Activated CD8-positive, alpha-beta memory T cell treated with anti-CD3 and anti-CD28 coated beads, Interleukin-2, amount 50 U/mL, for 1 hour (primary cell): ENCODE measurements around the gene ACAT2.
"Not testable (repeated sequence)": the region's sequence is repeated elsewhere in the genome, so short reads cannot be mapped to it uniquely, and the experiment has no call there.

ENCODE experiments used
- DNase-seq: peaks from one replicate; pipeline ENCODE4 v3.0.0-alpha.2; 2020; ENCODE audit errors: extremely low read depth

The ACAT2 gene

GRCh38 chr6:159761873-159762680, at the start of gene ACAT2:
Gene ACAT2, plus strand, starts transcription at chr6:159762045. Its CDS starts 43 bp downstream, at chr6:159762088.
- peak; percentile 81 for DNase-seq

DNA sequence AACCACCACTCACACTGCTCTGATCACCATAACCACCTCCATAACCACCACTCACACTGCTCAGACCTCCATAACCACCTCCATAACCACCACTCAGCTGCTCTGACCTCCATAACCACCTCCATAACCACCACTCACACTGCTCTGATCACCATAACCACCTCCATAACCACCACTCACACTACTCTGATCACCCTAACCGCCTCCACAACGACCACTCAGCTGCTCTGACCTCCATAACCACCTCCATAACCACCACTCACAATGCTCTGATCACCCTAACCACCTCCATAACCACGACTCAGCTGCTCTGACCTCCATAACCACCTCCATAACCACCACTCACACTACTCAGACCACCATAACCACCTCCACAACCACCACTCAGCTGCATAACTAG, 49.5 kb upstream of the ACAT2 start:
- not testable (repeated sequence) for DNase-seq

DNA sequence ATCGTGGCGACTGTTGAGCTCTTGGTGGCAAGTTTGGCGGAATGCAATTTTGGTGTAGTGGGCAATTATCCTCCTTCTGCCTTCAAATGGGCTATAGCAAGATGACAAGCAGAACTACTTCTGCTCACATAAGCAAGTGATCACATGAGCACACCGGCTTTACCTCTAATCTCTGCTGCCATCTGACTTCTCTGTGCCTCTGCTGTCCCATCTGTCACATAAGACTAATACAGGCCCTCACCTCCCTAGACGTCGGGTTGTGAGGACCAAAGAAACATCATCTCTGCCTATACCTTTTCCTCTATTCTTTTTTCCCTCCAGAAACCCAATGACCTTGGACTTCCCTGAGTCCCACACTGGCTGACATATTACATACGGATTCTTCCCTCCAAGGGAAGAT, 47.9 kb upstream of the ACAT2 start:
- DNase-seq = no peak

DNA sequence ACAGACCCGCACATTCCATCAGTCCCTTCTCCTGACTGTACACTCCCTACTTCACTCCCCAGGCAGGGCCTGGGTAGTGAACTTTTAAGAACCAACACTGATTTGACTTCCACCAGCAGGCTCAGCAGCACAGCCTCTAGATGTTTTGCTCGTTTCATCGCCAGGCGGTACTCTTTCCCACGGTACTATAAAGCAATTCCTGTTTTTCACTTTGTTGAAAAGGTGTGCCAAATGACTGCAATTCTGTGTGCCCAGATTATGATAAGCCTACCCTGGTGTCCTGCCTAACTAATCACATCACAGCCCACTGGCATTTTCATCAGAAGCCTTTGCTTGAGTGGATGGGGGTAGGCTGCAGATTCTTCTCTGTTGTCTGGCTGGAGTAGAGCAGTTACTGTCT, 47.4 kb upstream of the ACAT2 start:
- no peak for DNase-seq

DNA sequence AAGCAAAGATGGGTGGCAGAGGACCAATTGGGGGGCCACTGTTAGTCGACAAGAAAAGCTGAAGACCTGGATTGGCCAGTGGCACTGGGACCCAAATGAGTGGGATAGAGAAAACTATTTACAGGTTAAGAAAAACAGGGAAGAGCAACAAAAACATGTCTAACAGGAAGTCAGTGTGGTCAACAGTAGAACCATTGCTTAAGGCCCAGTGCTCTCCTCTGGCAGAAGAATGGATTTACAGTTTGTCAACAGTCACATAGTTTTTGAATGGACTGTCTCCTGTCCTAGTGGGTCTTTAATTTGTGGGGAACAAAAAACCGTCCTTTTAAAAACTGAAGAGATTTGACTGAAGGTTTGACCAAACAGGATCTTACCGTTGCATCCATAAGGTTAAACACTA, 46.7 kb upstream of the ACAT2 start:
- DNase-seq = no peak

DNA sequence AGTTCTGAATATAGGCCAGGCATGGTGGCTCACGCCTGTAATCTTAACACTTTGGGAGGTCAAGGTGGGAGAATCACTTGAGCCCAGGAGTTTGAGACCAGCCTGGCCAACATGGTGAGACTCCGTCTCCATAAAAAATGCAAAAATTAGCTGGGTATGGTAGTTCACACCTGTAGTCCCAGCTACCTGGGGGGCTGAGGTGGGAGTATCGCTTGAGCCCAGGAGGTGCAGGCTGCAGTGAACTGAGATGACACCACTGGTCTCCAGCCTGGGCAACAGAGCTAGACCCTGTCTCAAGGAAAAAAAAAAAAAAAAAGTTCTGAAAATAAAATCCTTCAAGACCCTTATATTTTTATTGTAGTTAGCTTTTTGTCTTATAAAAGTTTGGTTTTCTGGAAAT, 46.2 kb upstream of the ACAT2 start:
- no peak for DNase-seq

GRCh38 chr6:159716247-159717096, 45.4 kb upstream of the ACAT2 start:
- no peak for DNase-seq

GRCh38 chr6:159718634-159719033, 43.2 kb upstream of the ACAT2 start:
- DNase-seq = no peak

DNA sequence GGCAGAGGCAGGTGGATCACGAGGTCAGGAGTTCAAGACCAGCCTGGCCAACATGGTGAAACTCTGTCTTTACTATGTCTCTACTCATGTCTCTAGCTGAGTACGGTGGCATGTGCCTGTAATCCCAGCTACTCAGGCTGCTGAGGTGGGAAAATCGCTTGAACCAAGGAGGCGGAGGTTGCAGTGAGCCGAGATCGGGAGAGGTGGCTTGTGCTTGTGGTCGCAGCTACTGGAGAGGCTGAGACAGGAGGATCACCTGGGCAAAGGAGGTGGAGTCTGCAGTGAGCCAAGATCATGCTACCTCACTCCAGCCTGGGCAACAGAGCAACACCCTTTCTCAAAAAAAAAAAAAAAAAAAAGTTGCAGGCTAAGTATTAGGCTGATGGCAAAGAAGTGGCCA, 42.6 kb upstream of the ACAT2 start:
- no peak for DNase-seq

- peak; percentile 26 for DNase-seq
Observed at GRCh38 chr6:159720708-159721107, 41.1 kb upstream of the ACAT2 start.

DNA sequence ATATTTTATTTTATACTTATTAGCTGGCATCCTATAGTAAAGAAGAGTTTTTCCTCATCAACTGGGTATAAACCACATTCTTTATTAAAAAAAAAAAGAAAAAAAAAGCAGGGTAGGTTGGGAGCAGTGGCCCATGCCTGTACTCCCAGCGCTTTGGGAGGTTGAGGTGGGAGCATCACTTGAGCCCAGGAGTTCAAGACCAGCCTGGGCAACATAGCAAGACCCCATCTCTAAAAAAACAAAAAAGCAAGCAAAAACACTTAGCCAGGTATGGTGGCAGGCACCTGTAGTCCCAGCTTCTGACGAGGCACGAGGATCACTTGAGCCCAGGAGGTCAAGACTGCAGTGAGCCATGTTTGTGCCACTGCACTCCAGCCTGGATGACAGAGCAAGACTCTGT, 39.9 kb upstream of the ACAT2 start:
- DNase-seq = not testable (repeated sequence)

- no peak for DNase-seq
Observed at GRCh38 chr6:159722655-159723054, 39.2 kb upstream of the ACAT2 start.

DNA sequence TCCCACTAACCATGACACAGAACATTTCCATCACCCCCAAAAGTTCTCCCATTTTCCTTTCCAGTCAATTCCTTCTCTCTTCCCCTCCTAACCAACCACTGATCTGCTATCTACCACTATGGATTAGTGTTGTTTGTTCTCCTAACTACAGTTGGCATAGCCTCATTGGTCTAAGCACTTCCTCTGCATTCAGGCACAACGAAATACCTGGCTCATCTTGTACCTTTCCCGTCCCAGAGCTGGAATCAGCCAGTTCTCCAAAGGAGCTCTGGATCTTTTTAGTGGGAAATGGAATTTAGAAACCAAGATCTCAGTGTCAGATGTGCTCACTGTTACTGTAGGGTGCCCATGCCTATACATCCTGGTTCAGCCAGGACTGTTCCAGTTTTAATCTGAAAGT, 38.6 kb upstream of the ACAT2 start:
- DNase-seq = no peak

- DNase-seq = no peak
Observed at GRCh38 chr6:159724778-159725177, 37.1 kb upstream of the ACAT2 start.

GRCh38 chr6:159725208-159725607, 36.6 kb upstream of the ACAT2 start:
- DNase-seq = not testable (repeated sequence)

GRCh38 chr6:159726255-159726917, 35.5 kb upstream of the ACAT2 start:
- no peak for DNase-seq

GRCh38 chr6:159726918-159727716, 34.7 kb upstream of the ACAT2 start, which contains the start of gene WTAP:
Gene WTAP, plus strand, starts transcription at chr6:159727506. Its CDS starts 8,760 bp downstream, at chr6:159736266.
- peak; percentile 95 for DNase-seq

GRCh38 chr6:159727717-159728445, 34.0 kb upstream of the ACAT2 start:
- DNase-seq = no peak

GRCh38 chr6:159728531-159728964, 33.3 kb upstream of the ACAT2 start:
- no peak for DNase-seq

GRCh38 chr6:159729598-159730331, 32.1 kb upstream of the ACAT2 start:
- DNase-seq = no peak
